Measurements from ENCODE around the gene MLLT10. TPM values are rescaled to one million over a fixed set of nuclear protein-coding genes. Genes with fewer than 3 reads are reported as not detected.

The MLLT10 gene
- total RNA-seq, 1 experiment from 2014 or later = 72.3 TPM

GRCh38 chr10:21764466-21765189 lies 230.6 kb downstream of the MLLT10 start:
- H4K91ac ChIP-seq (ENCODE audit: insufficient read length, low read depth, low read length) = no peak overlapping the region
- H3K79me1 ChIP-seq (ENCODE audit: insufficient read depth, low read depth, low read length, poor library complexity, severe bottlenecking) = no peaks in the 10 kb centered on the region
- H2BK20ac ChIP-seq (ENCODE audit: low read depth, low read length, poor library complexity, severe bottlenecking) = no peak overlapping the region
- no peak overlapping the region for H3K4me2 ChIP-seq (ENCODE audit: insufficient read depth, insufficient read length, low read length)
- no peak overlapping the region for H3K23ac ChIP-seq (ENCODE audit: insufficient read length, low read depth, low read length)
- no peak overlapping the region for H3K27ac ChIP-seq (ENCODE audit: insufficient read length, low read depth, low read length)
- H2BK120ac ChIP-seq (ENCODE audit: low read depth, low read length, poor library complexity, severe bottlenecking) = no peak overlapping the region
- peak overlapping the region; percentile 13 for H3K9ac ChIP-seq (ENCODE audit: extremely low read depth, insufficient read length, low read length)
- no peaks in the 10 kb centered on the region for H4K20me1 ChIP-seq (ENCODE audit: control insufficient read depth, insufficient read depth, insufficient read length)
- H3T11ph ChIP-seq (ENCODE audit: low read length) = no peak overlapping the region
- H4K5ac ChIP-seq (ENCODE audit: insufficient read length, low read depth, low read length) = no peak overlapping the region
- peak overlapping the region in 2 of 3 experiments; percentile 8 to 79; a peak in 3 of 7 replicates for H3K27ac Mint-ChIP-seq
- H3K18ac ChIP-seq (ENCODE audit: insufficient read length, low read depth, low read length) = no peak overlapping the region
- H2AFZ ChIP-seq (ENCODE audit: low read length) = no peak overlapping the region
- no CpG with 5 or more reads among the region's 5 CpGs for WGBS (ENCODE audit: extremely low coverage, insufficient read length, low lambda C conversion rate)
- H3K9me3 ChIP-seq (ENCODE audit: control insufficient read depth, low read depth, low read length) = no peaks in the 10 kb centered on the region
- H2BK5ac ChIP-seq (ENCODE audit: insufficient read length, low read length) = no peak overlapping the region
- H3K4me1 ChIP-seq (ENCODE audit: insufficient read depth, low read length) = peaks cover 3% of the 10 kb centered on the region; the same call in 1 of the 2 replicates
- H3K4me1 Mint-ChIP-seq = peaks cover 3 to 5% of the 10 kb centered on the region in 2 experiments; a peak in 3 of 4 replicates
- H4K8ac ChIP-seq (replicated peaks; ENCODE audit: insufficient read length, low read depth, low read length) = no peak overlapping the region
- no peak overlapping the region for H2BK12ac ChIP-seq (ENCODE audit: insufficient read length, low read depth, low read length)
- H3K27me3 Mint-ChIP-seq (ENCODE audit: low read depth) = no peaks in the 10 kb centered on the region
- no peak overlapping the region for H2BK15ac ChIP-seq (ENCODE audit: low read depth, low read length)
- no peak overlapping the region for H2AK5ac ChIP-seq (ENCODE audit: insufficient read length, low read length)
- no peaks in the 10 kb centered on the region for H3K9me3 Mint-ChIP-seq
- no peaks in the 10 kb centered on the region for H3K23me2 ChIP-seq (ENCODE audit: insufficient read length, low read depth, low read length, poor library complexity, severe bottlenecking)
- H3K14ac ChIP-seq (ENCODE audit: insufficient read depth, low read length) = no peak overlapping the region
- no peak for DNase-seq
- H3K56ac ChIP-seq (ENCODE audit: insufficient read length, low read depth, low read length) = no peak overlapping the region
- H3K36me3 Mint-ChIP-seq (ENCODE audit: insufficient read depth in 1 of 3, low read depth in 3 of 3) = no peaks in the 10 kb centered on the region
- no peaks in the 10 kb centered on the region for H3K27me3 ChIP-seq (ENCODE audit: insufficient read depth, low read length)
- no peak for TF ChIP-seq CTCF (conservative IDR thresholded peaks at IDR 0.05)
- no peak overlapping the region for H3K4me3 Mint-ChIP-seq
- H3K79me2 ChIP-seq (ENCODE audit: insufficient read depth, low read length) = no peaks in the 10 kb centered on the region
- H3K4ac ChIP-seq (ENCODE audit: low read depth, low read length) = no peak overlapping the region
